ENCODE measurements around the gene TARS3.
"Not testable (repeated sequence)": the region's sequence is repeated elsewhere in the genome, so short reads cannot be mapped to it uniquely, and the experiment has no call there.

TARS3 gene

DNA sequence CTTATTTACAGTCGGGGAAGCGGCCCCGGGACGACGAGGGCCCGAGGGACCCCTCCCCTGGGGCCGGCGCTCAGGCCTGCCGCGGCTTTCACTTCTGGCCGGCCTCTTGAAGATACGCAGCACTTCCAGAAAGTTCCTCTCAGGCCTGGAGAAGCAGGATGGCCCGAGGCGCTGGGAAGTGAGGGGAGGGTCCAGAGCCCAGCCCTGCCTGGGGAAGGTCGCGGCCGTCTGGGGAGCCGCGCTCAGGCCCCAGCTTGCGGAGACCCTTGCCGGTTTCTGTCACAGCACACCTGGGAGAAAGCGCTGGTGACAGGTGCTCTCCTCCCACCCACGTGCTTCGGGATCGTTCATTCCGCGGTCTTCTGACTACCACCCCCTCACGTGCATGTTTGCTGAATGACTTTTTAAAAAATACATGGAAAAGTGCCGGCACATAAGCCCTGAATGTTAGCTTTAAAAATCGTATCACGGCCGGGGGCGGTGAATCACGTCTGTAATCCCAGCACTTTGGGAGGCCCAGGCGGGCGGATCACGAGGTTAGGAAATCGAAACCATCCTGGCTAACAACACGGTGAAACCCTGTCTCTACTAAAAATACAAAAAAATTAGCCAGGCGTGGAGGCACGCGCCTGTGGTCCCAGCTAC is 71.4 kb downstream of the TARS3 start:
- DNase-seq: no peak

DNA sequence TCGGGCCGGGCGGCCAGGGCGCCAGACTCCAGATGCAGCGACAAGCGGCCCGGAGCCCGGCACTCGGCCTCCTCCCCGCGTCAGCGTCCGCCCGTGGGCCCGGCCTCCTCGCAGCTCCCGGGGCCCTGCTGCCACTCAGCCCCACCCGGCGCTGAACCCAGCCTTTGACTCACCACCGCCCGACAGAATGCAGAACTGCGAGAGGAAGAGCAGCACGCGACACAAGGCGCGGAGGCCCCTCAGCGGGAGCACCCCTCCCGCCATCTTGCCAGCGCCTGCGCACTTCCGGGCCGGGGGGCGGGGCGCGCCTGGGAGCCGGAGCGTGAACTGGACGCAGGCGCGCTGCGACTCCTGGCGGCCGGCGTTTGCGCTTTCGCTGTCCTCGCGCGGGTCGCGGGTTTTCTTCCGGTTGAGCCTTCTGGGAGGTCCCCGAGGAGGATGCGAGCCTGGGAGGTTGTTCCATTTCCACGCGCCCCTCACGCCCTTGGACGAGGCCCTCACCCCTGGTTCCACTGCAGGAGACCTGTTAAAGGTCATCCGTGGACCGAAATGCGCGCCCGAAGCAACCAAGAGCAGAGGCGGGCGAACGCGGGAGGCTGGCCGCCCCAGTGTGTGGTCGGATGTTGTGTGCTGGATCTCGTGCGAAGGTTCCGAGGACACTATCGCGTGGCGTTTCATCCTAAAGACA is 72.0 kb downstream of the TARS3 start, which contains the start of gene TM2D3:
TSS of gene TM2D3 (minus strand) at position 284 of the 688 bp plus-strand sequence. CDS start at position 264, 20 bp downstream.
- DNase-seq: peak; percentile 77

- no peak for DNase-seq
Measured at GRCh38 chr15:101651554-101652097, 72.6 kb downstream of the TARS3 start.

DNA sequence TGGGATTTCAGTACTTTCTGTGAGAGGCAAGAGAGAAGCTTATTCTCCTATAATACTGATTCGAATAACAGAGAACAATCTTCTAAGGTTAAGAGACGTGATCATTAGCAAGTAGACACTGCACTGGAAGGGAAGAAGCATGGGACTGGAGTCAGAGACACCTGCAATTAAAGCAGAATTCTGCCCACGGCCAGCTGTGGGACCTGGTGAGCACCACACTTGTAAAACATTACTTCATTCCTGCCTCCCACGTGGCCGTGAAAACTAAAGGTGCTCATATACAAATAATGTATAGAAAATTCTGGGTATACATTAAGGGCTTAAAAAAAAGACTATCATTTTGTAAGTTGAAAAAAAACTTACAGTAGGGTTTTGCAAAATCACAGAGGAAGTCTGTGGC is 74.1 kb downstream of the TARS3 start:
- no peak for DNase-seq

DNA sequence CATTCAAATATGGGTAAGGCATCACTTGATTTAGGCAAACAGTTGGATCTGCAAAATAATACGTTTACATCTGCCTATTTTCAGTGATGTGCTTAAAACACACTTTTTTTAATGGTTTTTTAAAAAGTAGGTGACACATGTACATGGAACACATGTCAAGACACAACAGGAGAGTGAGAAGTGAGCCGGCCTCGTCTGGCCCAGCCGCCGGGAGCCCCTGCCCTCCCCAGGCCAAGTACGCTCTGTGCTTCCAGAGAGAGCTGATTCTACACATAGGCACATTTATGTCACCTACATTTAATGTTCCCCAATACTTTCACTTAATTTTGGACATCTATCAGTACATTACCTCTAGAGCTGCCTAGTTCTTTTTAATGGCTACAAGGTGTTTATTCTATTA is 75.9 kb downstream of the TARS3 start:
- no peak for DNase-seq

DNA sequence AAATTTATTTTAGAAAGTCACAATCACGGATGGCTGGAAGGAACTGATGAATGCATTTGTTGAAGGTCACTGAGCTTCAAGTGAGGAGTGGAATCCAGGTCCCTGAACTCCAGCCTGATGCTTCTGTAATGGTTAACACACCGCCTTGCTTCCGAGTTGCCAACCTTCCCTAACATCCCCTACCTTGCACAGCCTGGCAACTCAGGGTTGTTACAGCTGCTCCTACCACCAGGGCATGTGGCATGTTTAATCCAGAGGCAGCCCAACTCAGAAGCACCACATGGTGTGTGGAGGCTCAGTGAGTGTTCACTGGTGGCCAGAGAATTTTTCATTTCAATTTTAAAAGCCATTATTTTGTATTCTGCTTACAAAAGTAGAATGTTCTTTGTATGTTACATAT is 77.0 kb downstream of the TARS3 start:
- DNase-seq: no peak

- no peak for DNase-seq
Measured at GRCh38 chr15:101646672-101647071, 77.6 kb downstream of the TARS3 start.

- DNase-seq: no peak
Measured at GRCh38 chr15:101642361-101642760, 81.9 kb downstream of the TARS3 start.

DNA sequence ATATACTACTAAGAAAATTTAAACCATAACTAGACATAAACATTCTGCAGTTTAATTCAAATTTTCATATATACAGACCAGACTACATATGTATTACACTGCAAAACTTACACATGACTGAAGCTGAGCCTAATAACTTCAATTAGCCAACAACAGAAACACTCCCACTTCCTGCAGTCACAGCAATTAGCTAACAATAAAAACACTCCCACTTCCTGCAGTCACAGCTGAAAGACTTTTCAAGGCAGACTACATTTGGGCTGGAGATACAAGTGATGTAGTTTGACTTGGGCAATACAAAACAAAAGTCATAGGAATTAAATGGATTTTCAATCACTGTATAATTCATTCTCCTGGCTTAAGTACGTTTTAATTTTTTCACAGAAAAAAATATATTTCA is 82.4 kb downstream of the TARS3 start:
- no peak for DNase-seq

DNA sequence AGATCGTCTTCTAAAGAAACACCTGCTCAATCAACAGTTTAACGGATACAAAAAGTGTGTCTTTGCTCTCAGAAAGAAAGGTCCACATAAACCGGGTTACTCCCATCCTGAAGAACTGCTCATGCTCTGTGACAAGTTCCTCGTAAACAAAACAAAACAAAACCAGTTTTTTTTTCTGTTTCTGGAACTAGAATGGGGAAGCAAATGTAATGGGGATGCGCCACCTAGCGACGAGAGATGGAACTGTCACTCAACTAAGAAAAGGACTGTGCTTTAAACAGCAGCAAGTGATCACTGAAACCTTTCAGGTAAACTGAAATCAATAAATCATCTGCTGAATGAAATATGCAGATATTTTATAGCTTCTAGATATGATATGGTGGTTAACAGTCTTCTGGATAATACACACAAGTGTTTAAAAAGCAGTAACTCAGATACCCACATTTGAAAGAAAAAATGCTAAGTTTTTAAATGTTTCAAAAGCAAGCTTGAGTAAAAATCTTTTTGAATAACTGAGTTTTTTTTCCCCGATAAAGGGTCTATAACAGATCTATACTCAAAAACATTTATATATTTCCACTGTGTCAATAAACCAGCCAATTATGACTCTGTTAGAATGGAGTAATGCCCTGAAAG is 83.0 kb downstream of the TARS3 start:
- DNase-seq: no peak

DNA sequence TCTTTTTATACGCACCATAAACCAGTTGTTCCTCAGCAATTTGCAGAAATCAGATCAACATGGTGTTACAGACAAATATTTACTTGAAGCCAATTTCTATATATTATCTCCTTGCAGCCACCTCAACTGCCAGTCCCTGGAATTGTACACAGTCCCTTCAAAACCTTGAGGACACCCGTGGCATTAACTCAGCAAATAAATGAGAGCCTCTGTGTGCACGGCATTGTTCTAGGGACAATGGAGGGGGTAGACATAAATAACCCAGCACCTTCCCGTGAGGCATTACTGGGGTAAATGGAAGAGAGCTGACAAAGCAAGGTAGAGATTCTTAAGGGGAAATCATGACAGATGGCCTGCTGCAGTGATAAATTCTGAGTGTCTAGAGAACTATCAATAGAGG is 84.6 kb downstream of the TARS3 start:
- DNase-seq: no peak

DNA sequence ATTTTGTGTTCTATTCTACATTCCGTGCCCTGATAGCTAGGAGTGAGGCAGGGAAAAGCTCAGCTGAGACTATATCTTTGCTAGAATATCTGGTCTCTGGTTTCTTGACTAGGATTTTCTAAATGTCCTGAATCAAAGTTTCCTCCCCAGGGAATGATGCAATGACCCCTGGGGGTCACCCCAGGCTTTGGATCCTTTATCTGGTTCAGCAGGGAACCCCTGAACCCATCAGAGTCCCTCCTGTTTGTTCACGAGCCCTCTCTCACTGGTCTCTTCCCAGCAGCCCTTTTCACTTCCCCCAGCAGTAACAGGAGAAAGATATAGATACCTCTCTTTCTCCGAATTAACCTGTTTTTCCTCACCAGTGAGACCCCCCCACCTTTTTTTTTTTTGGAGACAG is 86.4 kb downstream of the TARS3 start:
- no peak for DNase-seq

DNA sequence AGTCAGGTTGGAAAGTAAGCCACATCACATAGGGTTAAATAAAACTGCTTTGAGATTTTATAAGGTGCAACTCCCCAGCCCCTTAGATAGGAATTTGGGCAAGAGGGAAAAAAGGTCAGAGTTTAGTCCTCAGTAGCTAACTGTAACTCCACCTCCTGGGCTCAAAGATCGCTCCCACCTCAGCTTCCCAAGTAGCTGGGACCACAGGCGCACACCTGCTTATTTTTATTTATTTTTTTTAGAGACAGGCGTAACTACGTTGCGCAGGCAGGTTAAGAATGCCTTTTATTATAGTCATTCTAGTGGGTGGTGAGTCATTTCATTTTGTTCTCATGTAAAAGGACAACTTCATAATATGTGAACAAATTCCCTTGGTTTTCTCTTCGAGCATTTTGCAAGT is 86.8 kb downstream of the TARS3 start:
- no peak for DNase-seq

- DNase-seq: no peak
Measured at GRCh38 chr15:101637038-101637437, 87.2 kb downstream of the TARS3 start.

GRCh38 chr15:101635944-101636727 is 88.1 kb downstream of the TARS3 start:
- DNase-seq: no peak

DNA sequence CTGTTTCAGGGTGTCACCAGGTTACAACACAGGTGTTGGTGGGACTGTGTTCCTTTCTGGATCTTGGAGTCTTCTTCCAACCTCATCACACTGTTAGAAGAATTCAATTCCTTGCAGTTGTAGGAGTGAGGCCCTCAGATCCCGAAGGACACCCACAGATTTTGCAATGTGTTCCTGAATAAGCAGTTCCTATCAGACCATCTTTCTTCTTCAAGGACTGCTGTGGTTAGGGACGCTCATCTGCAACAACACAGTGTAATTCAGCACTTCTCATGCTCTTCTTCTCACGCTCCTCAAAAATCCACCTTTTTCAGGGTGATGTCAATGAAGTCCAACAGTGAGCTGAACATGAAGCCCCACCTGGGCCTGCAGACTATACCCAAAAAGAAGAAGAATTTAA is 90.9 kb downstream of the TARS3 start:
- DNase-seq: no peak

DNA sequence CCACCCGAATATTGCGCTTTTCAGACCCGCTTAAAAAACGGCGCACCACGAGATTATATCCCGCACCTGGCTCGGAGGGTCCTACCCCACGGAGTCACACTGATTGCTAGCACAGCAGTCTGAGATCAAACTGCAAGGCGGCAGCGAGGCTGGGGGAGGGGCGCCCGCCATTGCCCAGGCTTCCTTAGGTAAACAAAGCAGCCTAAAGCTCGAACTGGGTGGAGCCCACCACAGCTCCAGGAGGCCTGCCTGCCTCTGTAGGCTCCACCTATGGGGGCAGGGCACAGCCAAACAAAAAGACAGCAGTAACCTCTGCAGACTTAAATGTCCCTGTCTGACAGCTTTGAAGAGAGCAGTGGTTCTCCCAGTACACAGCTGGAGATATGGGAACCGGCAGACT is 97.5 kb downstream of the TARS3 start:
- DNase-seq: not testable (repeated sequence)

- DNase-seq: no peak
Measured at GRCh38 chr15:101625980-101626379, 98.3 kb downstream of the TARS3 start.

GRCh38 chr15:101625184-101625583 is 99.1 kb downstream of the TARS3 start:
- no peak for DNase-seq

DNA sequence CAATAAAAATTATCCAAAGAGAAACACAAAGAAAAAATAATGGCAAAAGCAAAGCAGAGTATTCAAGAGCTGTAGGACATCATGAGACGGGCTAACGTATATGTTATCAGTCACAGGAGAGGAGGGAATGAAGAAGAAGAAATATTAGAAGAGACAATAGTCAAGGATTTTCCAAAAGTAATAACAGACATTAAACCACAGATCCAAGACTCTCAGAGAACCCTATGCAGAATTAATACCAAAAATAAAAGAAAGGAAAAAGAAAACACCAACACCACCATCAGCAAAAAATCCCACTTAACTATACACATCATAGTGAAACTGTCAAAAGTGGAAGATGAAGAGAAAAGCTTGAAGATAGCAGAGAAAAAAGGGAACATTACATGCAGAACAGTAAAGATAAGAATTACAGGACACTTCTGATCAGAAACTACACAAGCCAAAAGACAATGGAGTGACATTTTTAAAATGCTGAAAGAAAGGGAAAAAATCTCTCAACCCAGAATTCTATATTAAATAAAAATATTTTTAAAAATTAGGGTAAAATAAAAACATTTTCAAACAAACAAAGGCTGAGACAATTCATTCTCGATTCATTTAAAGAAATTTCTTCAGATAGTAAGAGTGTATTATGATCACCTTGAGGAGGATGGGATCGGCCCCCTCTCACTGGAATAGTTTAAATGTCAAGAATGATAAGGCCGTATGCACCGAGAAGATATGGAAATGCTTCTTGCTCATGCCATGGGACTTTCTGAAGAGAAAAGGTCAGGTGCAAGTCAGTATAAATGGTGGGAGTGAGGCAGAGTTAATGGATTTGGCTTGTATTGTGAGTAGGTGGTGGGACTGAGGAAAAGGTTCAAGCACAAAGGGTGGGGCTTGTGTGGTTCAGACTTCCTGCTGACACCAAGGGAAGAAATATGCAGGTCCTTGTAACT is 100.6 kb downstream of the TARS3 start:
- DNase-seq: no peak

DNA sequence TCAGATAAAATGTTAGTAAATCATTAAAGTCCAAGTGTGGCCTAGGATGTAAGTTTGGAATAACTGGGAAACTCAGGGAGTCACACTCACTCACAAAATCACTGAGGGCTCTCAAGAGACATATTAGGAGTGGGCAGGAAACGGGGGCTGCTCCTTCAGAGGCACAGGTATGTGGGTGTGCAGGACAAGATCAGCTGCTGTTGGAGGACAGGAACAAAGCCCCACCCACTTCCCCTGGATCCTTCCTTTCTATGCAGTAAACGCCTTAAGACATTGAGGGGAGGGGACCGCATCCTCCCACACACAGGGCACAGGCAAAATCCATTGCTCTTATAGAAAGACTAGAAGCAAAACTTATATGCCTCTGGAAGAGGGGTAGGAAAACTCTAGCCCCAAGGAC is 102.3 kb downstream of the TARS3 start:
- no peak for DNase-seq

DNA sequence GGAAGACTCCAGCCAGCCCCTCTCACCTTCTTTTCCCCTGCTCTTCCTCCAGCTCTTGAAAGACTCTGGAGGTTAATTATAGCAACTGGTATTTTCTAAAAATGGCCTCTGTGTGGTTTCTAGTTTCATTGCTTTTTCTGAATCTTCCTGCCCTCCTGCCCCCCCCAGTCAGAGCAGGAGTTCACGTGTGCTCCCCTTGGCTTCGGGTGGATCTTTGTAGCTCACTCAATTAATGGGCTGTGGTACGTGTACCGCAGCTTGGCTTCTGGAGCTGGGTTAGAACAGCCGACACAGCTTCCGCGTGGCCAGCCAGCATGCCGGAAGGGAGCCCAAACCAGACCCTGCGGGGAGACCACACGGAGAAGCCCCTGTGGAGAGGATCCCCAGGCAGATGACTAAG is 103.6 kb downstream of the TARS3 start:
- no peak for DNase-seq
